ENCODE results near the gene CEP89.
"Not testable (repeated sequence)": the region's sequence is repeated elsewhere in the genome, so short reads cannot be mapped to it uniquely, and the experiment has no call there.

CEP89 gene

GRCh38 chr19:32861596-32861995 lies 110.2 kb downstream of the CEP89 start:
- no peak overlapping the region for H3K4me3 Mint-ChIP-seq
- no peaks in the 10 kb centered on the region for H3K4me1 Mint-ChIP-seq
- H3K27me3 Mint-ChIP-seq, result no peaks in the 10 kb centered on the region
- H3K27ac Mint-ChIP-seq, result no peak overlapping the region
- H3K36me3 Mint-ChIP-seq, result no peaks in the 10 kb centered on the region
- H3K9me3 Mint-ChIP-seq, result no peaks in the 10 kb centered on the region

DNA sequence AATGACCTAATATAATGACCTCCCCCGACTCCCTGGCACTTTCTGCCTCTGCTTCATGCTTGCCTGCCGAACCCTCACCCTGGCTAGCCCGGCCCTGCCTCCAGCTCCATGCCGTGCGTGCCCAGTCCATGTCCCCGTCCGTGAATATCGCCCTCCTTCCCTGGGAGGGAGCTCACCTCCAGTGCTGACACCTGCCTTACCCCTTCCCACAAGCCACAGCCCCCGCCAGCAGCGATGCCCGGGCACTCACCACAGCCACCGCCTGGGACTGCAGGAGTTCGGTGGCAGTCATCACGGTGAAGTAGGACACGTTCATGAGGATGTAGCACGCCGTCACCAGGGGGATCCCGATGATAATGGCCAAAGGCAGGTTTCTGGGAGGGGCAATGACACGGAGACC lies 112.2 kb downstream of the CEP89 start:
- H3K4me3 Mint-ChIP-seq, result no peak overlapping the region
- no peaks in the 10 kb centered on the region for H3K27me3 Mint-ChIP-seq
- no peaks in the 10 kb centered on the region for H3K4me1 Mint-ChIP-seq
- H3K9me3 Mint-ChIP-seq, result no peaks in the 10 kb centered on the region
- H3K36me3 Mint-ChIP-seq, result no peaks in the 10 kb centered on the region
- no peak overlapping the region for H3K27ac Mint-ChIP-seq

DNA sequence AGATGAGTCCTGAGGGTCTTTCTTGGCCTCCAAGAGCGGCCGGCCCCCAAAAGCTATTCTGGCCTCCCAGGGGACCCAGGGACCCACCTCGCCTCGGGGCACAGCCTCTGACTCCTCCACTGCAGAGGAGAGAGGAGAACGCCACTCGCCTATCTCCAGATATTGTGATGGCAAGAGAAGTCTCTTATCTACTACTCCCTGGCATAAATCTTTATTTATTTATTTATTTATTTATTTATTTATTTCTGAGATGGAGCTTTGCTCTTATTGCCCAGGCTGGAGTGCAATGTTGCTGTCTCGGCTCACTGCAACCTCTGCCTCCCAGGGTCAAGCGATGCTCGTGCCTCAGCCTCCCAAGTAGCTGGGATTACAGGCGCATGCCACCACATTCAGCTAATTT lies 113.2 kb downstream of the CEP89 start:
- H3K27me3 Mint-ChIP-seq, result no peaks in the 10 kb centered on the region
- H3K36me3 Mint-ChIP-seq, result no peaks in the 10 kb centered on the region
- no peaks in the 10 kb centered on the region for H3K4me1 Mint-ChIP-seq
- H3K27ac Mint-ChIP-seq, result no peak overlapping the region
- H3K4me3 Mint-ChIP-seq, result no peak overlapping the region
- H3K9me3 Mint-ChIP-seq, result no peaks in the 10 kb centered on the region

DNA sequence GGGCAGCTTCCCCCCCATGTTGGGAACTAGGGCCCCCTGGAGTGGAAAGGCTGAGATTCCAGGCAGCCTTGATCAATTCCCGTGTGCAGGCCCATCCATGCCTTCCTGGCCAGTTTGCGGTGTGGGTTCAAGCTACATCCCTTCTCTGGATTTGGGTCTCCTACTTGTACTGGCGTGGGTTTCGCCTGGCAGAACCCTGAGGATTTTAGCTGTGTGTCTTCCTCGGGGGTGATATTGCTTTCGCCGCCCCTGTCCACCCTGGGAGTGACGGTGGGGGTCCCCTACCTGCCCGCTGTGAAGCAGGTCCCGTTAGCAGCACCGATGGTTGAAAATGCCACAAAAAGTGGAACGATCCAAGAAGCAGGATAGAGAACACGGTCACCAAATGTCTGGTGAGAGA lies 113.6 kb downstream of the CEP89 start:
- H3K36me3 Mint-ChIP-seq, result no peaks in the 10 kb centered on the region
- no peaks in the 10 kb centered on the region for H3K9me3 Mint-ChIP-seq
- no peaks in the 10 kb centered on the region for H3K4me1 Mint-ChIP-seq
- no peak overlapping the region for H3K27ac Mint-ChIP-seq
- H3K4me3 Mint-ChIP-seq, result no peak overlapping the region
- H3K27me3 Mint-ChIP-seq, result no peaks in the 10 kb centered on the region

- Mint-ChIP-seq H3K4me1 (no peaks in the 10 kb centered on the region), H3K27ac (no peak overlapping the region), H3K9me3 (no peaks in the 10 kb centered on the region), H3K27me3 (no peaks in the 10 kb centered on the region), H3K4me3 (no peak overlapping the region), H3K36me3 (no peaks in the 10 kb centered on the region)
Observed at GRCh38 chr19:32857584-32857983, 114.2 kb downstream of the CEP89 start.

GRCh38 chr19:32856818-32857217 lies 114.9 kb downstream of the CEP89 start:
- not testable (repeated sequence) for H3K27me3 Mint-ChIP-seq, H3K36me3 Mint-ChIP-seq, H3K27ac Mint-ChIP-seq, H3K4me1 Mint-ChIP-seq, H3K9me3 Mint-ChIP-seq, H3K4me3 Mint-ChIP-seq

DNA sequence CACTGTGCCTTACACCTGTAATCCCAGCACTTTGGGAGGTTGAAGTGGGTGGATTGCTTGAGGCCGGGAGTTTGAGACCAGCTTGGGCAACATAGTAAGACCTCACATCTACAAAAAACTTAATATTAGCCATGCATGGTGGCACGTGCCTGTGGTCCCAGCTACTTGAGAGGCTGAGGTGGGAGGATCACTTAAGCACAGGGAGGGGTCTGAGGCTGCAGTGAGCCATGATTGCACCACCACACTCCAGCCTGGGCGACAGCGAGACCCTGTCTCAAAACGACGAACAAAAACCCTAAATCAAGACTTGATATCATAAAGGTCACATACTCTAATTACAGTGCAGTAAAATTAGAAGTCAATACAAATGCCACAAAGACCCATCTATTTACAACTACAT lies 119.5 kb downstream of the CEP89 start:
- Mint-ChIP-seq H3K4me1 (no peaks in the 10 kb centered on the region), H3K4me3 (no peak overlapping the region), H3K36me3 (peaks cover under 1% of the 10 kb centered on the region), H3K9me3 (no peaks in the 10 kb centered on the region), H3K27ac (no peak overlapping the region), H3K27me3 (no peaks in the 10 kb centered on the region)

DNA sequence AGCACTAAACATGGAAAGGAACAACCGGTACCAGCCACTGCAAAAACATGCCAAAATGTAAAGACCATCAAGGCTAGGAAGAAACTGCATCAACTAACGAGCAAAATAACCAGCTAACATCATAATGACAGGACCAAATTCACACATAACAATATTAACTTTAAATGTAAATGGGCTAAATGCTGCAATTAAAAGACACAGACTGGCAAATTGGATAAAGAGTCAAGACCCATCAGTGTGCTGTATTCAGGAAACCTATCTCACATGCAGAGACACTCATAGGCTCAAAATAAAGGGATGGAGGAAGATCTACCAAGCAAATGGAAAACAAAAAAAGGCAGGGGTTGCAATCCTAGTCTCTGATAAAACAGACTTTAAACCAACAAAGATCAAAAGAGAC lies 123.7 kb downstream of the CEP89 start:
- not testable (repeated sequence) for H3K4me1 Mint-ChIP-seq, H3K36me3 Mint-ChIP-seq, H3K4me3 Mint-ChIP-seq, H3K27ac Mint-ChIP-seq, H3K27me3 Mint-ChIP-seq, H3K9me3 Mint-ChIP-seq

DNA sequence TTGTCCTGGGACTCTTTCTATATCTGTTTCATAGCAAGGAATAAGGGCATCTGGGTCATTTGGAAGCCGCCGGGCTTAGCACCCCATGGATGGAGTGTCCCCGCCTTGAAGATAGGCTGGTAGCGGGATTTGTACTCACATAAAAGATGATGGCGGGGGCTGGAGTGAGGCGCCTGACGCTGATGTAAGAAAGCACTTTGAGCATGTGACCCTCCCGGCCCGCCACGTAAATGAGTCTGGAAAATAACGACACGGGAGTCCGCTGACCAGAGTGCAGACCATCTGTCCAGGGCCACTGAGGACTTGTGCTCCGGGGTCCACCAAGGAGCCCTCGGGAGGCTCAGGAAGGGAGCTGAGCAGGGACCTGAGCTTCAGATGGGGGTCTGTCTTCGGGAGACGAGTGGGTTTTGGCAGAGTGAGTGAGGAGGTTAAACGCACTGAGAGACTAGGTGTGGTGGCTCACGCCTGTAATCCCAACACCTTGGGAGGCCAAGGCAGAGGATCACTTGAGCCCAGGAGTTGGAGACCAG lies 128.0 kb downstream of the CEP89 start:
- H3K4me3 Mint-ChIP-seq, result no peak overlapping the region
- H3K4me1 Mint-ChIP-seq, result no peaks in the 10 kb centered on the region

DNA sequence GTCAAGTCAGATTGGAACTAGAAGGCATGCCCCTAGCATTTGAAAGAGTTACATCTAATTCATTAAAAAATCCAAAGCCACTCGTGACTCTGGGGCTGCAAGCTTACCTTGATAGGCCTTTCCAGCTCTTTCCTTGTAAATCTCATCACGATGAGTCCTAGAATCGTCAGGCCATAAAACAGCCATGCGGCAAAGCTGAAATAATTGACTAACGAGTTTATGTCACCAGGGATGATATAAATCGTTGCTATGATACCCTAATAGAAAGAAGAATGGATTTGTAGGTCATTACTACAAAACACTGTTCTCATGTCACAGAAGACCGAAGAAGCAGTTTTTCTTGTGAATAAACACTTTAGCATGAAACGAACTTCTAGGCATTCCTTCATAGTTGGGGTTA lies 129.7 kb downstream of the CEP89 start:
- Mint-ChIP-seq H3K36me3 (peaks cover 4% of the 10 kb centered on the region), H3K9me3 (no peaks in the 10 kb centered on the region), H3K27me3 (no peaks in the 10 kb centered on the region), H3K27ac (no peak overlapping the region), H3K4me3 (no peak overlapping the region), H3K4me1 (peaks cover 5% of the 10 kb centered on the region)

More for the DNA sequence above, 128.0 kb downstream of the CEP89 start:
- peaks cover 6% of the 10 kb centered on the region for H3K36me3 Mint-ChIP-seq
- H3K27me3 Mint-ChIP-seq, result no peaks in the 10 kb centered on the region
- H3K27ac Mint-ChIP-seq, result no peak overlapping the region
- no peaks in the 10 kb centered on the region for H3K9me3 Mint-ChIP-seq

DNA sequence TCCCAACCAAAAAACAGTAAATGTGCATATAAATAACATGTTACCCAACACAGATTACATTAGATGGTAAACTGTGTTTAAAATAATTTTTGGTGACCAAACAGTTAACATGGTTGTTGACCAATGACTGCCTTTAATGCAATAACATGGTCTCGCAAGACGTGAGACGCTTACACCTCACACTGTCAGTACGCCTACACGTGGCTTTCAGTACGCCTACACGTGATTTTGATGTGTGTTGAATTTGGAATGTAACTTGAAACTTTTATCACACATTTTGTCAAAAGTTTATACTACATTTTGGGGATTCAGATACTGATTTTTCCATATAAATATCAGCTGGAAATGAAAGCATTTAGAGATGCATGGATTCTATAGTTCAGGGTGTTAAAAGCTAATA lies 134.2 kb downstream of the CEP89 start:
- no peaks in the 10 kb centered on the region for H3K27me3 Mint-ChIP-seq
- peaks cover 5% of the 10 kb centered on the region for H3K4me1 Mint-ChIP-seq
- H3K9me3 Mint-ChIP-seq, result no peaks in the 10 kb centered on the region
- H3K36me3 Mint-ChIP-seq, result peaks cover 3% of the 10 kb centered on the region
- no peak overlapping the region for H3K27ac Mint-ChIP-seq
- no peak overlapping the region for H3K4me3 Mint-ChIP-seq

GRCh38 chr19:32833388-32833787 lies 138.4 kb downstream of the CEP89 start:
- not testable (repeated sequence) for H3K36me3 Mint-ChIP-seq

GRCh38 chr19:32832825-32833224 lies 138.9 kb downstream of the CEP89 start:
- H3K4me3 Mint-ChIP-seq, H3K27ac Mint-ChIP-seq, H3K27me3 Mint-ChIP-seq, H3K9me3 Mint-ChIP-seq, H3K36me3 Mint-ChIP-seq: not testable (repeated sequence)
- H3K4me1 Mint-ChIP-seq, result peaks cover 15% of the 10 kb centered on the region

More at GRCh38 chr19:32833388-32833787, 138.4 kb downstream of the CEP89 start:
- H3K4me3 Mint-ChIP-seq, H3K27me3 Mint-ChIP-seq, H3K9me3 Mint-ChIP-seq, H3K27ac Mint-ChIP-seq: not testable (repeated sequence)
- H3K4me1 Mint-ChIP-seq, result peaks cover 12% of the 10 kb centered on the region

GRCh38 chr19:32832094-32832493 lies 139.7 kb downstream of the CEP89 start:
- H3K4me1 Mint-ChIP-seq, result peaks cover 12% of the 10 kb centered on the region

GRCh38 chr19:32831611-32832010 lies 140.1 kb downstream of the CEP89 start:
- H3K36me3 Mint-ChIP-seq, result no peaks in the 10 kb centered on the region

More at GRCh38 chr19:32832094-32832493, 139.7 kb downstream of the CEP89 start:
- H3K27ac Mint-ChIP-seq, H3K36me3 Mint-ChIP-seq, H3K27me3 Mint-ChIP-seq, H3K9me3 Mint-ChIP-seq, H3K4me3 Mint-ChIP-seq: not testable (repeated sequence)

DNA sequence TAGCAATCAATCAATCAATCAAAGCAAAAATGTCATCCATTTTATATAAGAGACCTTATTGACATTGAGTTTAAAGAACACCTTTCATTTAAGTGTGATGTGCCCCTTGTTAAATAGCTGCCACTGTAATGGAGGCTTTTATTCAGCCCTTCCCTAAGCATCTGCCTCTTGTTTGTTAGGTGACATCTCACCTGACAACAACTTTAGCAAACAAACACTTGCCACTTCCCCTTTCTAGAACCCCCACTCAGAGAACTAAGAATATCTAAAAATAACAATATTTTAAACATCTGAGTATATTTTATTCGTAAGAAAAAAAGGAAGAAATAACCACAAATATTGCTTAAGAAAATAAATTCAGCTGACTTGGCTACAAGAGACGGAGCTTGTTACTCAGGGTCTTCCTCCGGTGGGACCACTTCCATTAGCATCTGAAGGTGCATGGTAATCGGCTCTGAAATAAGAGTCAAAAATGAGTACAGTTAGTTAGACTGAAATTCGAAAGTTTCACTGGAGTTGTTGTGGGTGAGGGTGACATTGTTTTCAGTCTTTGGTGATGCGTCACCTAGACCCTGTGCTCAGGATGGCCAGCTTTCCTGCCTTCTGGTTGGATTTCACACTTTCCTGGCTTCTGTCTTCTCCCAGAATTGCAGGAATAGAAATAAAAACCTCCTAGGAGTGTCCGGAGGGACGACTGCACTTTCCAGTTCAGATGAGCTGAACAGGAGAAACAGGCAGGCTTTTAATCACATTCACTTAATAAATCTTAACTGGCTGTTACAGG lies 141.3 kb downstream of the CEP89 start:
- Mint-ChIP-seq H3K9me3 (no peaks in the 10 kb centered on the region), H3K27ac (no peak overlapping the region), H3K4me3 (no peak overlapping the region)

More at GRCh38 chr19:32831611-32832010, 140.1 kb downstream of the CEP89 start:
- no peaks in the 10 kb centered on the region for H3K27me3 Mint-ChIP-seq
- H3K4me3 Mint-ChIP-seq, result no peak overlapping the region
- H3K27ac Mint-ChIP-seq, result no peak overlapping the region
- peaks cover 12% of the 10 kb centered on the region for H3K4me1 Mint-ChIP-seq
- H3K9me3 Mint-ChIP-seq, result no peaks in the 10 kb centered on the region

More for the DNA sequence above, 141.3 kb downstream of the CEP89 start:
- Mint-ChIP-seq H3K27me3 (no peaks in the 10 kb centered on the region), H3K36me3 (no peaks in the 10 kb centered on the region), H3K4me1 (peaks cover 12% of the 10 kb centered on the region)
